HUDEP-2 (cell line): ENCODE data around the gene SRP19.
"Not testable (repeated sequence)": the region's sequence is repeated elsewhere in the genome, so short reads cannot be mapped to it uniquely, and the experiment has no call there.

ENCODE experiments used
- DNase-seq, 76 experiments: peaks; one replicate each; lab custom pipeline; 2025; ENCODE audit not compliant: unreplicated experiment in 76 of 76; lab: John Stamatoyannopoulos, UW

The SRP19 gene

GRCh38 chr5:112860929-112861637 lies at the start of gene SRP19:
TSS of gene SRP19 (plus strand) at chr5:112861287. CDS start at chr5:112861377, 90 bp downstream.
- DNase-seq, result peak; percentile 20 to 93 (median 86)

- DNase-seq, result no peak
Measured at GRCh38 chr5:112812549-112812948, 48.5 kb upstream of the SRP19 start.

GRCh38 chr5:112820246-112820645 lies 40.8 kb upstream of the SRP19 start:
- DNase-seq, result no peak

- DNase-seq, result no peak
Measured at GRCh38 chr5:112822456-112822855, 38.6 kb upstream of the SRP19 start.

GRCh38 chr5:112823181-112823580 lies 37.9 kb upstream of the SRP19 start:
- no peak for DNase-seq

GRCh38 chr5:112823656-112824055 lies 37.4 kb upstream of the SRP19 start:
- DNase-seq, result no peak

- no peak for DNase-seq
Measured at GRCh38 chr5:112824197-112824596, 36.9 kb upstream of the SRP19 start.

- DNase-seq, result no peak
Measured at GRCh38 chr5:112830378-112830777, 30.7 kb upstream of the SRP19 start.

- no peak for DNase-seq
Measured at GRCh38 chr5:112833971-112834370, 27.1 kb upstream of the SRP19 start.

GRCh38 chr5:112844489-112844888 lies 16.6 kb upstream of the SRP19 start:
- no peak for DNase-seq

GRCh38 chr5:112846556-112846955 lies 14.5 kb upstream of the SRP19 start:
- no peak for DNase-seq

GRCh38 chr5:112847306-112847705 lies 13.8 kb upstream of the SRP19 start:
- no peak for DNase-seq

- peak in 35 of 76 experiments; percentile 2 to 67 (median 37) for DNase-seq
Measured at GRCh38 chr5:112848116-112848811, 12.8 kb upstream of the SRP19 start.

- no peak for DNase-seq
Measured at GRCh38 chr5:112849912-112850311, 11.2 kb upstream of the SRP19 start.

- no peak for DNase-seq
Measured at GRCh38 chr5:112854651-112855050, 6.4 kb upstream of the SRP19 start.

- no peak for DNase-seq
Measured at GRCh38 chr5:112857866-112858265, 3.2 kb upstream of the SRP19 start.

GRCh38 chr5:112860571-112860928 lies 537 bp upstream of the SRP19 start:
- not testable (repeated sequence) for DNase-seq

GRCh38 chr5:112861638-112861985 lies 525 bp downstream of the SRP19 start:
- DNase-seq, result no peak

- DNase-seq, result no peak
Measured at GRCh38 chr5:112862085-112862484, 998 bp downstream of the SRP19 start.

GRCh38 chr5:112863549-112863948 lies 2.5 kb downstream of the SRP19 start:
- DNase-seq, result peak in 2 of 76 experiments; percentile 10 to 29

- no peak for DNase-seq
Measured at GRCh38 chr5:112865128-112865527, 4.0 kb downstream of the SRP19 start.

GRCh38 chr5:112866739-112867138 lies 5.7 kb downstream of the SRP19 start:
- DNase-seq, result no peak
